OCI-M2 (cell line): Measurements from ENCODE around the gene ANKS1B.
"Not testable (repeated sequence)": the region's sequence is repeated elsewhere in the genome, so short reads cannot be mapped to it uniquely, and the experiment has no call there.

Experiments used
- DNase-seq: peaks from one replicate; lab custom pipeline; 2025; ENCODE audit not compliant: unreplicated experiment; lab: John Stamatoyannopoulos, UW

The ANKS1B gene

GRCh38 chr12:99766408-99766807 is 218.3 kb downstream of the ANKS1B start:
- DNase-seq: no peak

DNA sequence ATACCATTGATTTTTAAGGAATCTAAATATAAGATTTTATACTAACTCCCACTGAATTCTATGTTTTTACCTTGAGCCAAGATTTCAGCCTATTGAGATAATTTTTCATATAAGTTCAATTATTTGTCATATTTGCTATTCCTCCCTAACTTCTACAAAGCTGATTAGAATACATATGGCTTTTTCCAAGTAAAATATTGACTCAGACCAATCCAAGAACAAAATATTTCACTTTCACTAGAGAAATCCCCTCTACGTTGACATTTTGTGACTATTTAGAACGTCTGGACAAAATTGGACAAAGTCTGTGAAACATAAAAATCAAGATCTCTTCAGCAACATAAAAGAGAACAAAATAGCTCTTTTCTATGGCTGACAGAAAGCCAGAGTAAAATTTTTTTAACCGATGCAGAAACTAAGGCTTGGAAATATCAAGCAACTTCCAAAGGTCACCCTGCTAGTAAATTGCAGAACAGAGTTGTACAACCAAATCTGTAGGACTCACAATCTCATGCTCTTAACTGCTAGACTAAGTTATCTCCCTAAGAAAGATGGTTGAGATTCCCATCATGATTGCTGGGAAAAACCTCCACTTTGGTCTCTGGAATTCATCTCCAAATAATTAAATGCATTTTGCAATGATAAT is 219.1 kb downstream of the ANKS1B start:
- DNase-seq: no peak

DNA sequence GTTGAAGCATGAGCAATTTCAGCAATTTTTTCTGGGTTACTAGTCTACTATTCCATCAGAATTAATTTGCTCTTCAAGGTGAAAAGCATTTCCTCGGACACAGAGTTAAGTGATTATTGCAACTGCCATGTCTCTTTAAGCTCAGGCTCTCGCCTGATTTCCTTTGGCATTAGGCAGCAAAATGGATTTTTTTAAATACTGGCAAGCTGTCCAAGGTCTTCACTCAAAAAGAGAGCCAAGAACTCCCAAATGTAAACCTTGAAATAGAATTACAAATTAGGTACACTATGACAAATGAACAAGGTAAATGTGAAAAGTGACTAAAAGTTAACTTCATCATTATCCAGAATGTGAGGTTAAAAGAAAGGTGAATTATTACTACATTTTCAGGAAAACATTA is 225.3 kb downstream of the ANKS1B start:
- DNase-seq: no peak

DNA sequence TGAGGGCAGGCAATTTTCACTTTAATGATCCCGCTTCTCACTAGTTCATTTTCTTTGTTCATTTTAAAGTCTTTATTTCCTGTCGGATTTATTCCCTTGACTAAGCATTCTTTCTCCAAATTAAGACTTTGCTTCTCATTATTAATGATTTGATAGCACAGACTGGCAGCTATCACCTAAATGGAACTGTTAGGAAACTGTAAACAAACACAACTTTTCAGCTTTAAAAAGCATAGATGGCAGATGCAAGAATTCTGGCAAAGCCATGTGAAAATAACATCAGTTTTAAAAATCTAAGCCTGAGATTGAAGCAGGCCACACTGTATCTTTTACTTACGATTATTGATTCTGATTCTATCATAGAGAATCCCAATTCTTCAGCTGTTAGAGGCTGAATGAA is 225.7 kb downstream of the ANKS1B start:
- no peak for DNase-seq

- DNase-seq: no peak
Observed at GRCh38 chr12:99752740-99753139, 232.0 kb downstream of the ANKS1B start.

DNA sequence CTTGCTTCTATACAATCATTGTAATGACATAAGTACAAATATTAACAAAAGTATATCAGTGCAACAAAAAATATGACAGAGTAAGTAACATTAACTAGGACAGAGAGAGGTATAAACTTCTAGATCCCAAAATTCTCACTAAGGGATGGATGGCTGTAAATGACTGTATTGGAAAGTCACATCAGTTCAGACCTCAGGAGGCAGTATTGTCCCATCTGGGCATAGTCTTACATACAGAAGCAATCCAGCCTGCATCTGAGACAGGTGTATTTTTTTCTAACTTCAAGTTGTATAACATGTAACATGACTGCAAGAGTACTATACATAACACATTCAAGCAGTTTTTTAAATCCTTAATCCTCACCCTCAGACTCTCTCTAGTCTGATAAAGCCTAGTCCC is 238.2 kb downstream of the ANKS1B start:
- no peak for DNase-seq

GRCh38 chr12:99745895-99746294 is 238.8 kb downstream of the ANKS1B start:
- DNase-seq: no peak

DNA sequence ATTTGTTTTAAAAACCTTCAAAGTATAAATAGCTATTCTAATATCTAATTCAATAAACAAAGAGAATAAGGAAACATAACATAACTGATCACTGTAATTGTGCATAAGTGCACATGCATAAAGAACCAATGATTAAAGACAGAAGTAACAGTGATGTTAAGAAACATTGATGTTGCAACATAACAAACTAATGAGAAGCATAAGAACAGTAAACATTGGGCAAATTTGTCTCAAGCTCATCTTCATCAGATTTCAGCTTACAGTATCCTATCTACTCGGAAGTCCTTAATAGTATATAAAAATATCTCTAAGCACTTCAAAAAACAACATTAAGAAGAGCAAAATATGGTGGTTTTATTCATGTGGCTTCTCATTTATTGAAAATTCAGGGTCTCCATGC is 239.6 kb downstream of the ANKS1B start:
- no peak for DNase-seq

- DNase-seq: no peak
Observed at GRCh38 chr12:99736760-99737269, 247.9 kb downstream of the ANKS1B start.

- DNase-seq: no peak
Observed at GRCh38 chr12:99732131-99732530, 252.6 kb downstream of the ANKS1B start.

DNA sequence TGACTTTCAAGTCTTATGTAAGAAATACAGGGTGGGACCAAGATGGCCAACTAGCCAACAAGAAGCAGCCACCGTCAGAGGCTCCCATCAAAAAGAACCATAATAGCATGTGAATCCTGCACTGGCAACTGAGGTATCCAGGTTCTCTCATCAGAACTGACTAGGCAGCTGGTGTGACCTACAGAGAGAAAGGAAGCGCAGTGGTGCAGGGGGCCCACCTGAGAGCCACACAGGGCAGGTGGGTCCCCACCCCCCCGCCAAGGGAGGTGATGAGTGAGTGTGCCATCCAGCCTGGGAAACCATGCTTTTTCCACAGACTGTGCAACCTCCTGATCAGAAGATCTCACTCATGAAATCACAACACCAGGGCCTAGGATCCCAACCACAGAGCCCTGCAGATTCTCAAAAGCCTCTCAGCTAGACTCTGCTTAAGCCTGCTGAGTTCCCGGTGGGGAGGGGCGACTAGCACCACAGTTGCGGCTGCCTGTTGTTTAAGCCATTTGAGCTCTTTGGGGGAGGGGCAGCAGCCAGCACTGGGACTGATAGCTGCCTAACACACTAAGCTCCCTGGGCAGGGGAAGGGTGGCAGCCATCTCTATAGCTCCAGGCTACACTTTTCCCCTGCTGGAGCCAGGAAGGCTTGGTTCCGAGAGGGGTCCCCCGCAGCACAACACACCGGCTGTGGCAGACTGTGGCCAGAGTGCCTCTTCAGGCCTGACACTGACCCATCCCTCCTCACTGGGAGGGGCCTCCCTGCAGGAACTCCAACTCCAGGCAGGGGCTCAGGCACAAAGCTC is 261.8 kb downstream of the ANKS1B start:
- no peak for DNase-seq

DNA sequence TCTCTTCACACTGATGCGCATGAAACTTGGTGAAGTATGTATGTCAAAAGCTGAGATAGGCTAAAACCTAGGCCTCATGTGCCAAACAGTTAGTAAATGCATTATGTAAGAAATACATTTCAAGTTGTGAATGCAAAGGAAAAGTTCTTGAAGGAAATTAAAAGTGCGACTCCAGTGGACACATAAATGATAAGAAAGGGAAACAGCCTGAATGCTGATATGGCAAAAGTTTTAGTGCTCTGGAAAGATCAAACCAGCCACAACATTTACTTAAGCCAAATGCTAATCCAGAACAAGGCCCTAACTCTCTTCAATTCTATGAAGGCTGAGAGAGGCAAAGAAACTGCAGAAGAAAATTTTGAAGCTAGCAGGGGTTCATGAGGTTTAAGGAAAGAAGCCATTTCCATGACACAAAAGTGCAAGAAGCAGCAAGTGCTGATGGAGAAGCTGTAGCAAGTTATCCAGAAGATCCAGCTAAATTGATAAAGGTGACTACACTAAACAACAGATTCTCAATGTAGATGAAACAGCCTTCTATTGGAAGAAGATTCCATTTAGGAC is 262.9 kb downstream of the ANKS1B start:
- DNase-seq: no peak

DNA sequence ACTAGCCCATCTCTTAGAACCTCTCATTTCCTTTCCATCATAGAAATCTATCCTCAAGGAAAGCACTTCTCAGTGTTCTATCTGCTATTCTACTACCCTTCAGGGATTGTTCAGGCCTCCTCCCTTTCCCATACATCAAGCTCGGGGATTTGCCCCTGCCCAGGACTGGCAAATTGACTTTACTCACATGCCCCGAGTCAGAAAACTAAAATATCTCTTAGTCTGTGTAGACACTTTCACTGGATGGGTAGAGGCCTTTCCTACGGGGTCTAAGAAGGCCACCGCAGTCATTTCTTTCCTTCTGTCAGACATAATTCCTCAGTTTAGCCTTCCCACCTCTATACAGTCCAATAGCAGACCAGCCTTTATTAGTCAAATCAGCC is 264.7 kb downstream of the ANKS1B start:
- DNase-seq: not testable (repeated sequence)

DNA sequence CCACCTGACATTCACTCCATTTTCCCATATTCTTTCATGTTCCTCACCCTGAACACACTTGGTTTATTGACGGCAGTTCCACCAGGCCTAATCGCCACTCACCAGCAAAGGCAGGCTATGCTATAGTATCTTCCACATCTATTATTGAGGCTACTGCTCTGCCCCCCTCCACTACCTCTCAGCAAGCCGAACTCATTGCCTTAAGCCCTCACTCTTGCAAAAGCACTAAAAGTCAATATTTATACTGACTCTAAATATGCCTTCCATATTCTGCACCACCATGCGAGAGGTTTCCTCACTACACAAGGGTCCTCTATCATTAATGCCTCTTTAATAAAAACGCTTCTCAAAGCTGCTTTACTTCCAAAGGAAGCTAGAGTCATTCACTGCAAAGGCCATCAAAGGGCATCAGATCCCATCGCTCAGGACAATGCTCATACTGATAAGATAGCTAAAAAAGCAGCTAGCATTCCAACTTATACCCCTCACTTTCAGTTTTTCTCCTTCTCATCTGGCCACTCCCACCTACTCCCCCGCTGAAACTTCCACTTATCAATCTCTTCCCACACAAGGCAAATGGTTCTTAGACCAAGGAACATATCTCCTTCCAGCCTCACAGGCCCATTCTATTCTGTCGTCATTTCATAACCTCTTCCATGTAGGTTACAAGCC is 265.2 kb downstream of the ANKS1B start:
- DNase-seq: not testable (repeated sequence)

DNA sequence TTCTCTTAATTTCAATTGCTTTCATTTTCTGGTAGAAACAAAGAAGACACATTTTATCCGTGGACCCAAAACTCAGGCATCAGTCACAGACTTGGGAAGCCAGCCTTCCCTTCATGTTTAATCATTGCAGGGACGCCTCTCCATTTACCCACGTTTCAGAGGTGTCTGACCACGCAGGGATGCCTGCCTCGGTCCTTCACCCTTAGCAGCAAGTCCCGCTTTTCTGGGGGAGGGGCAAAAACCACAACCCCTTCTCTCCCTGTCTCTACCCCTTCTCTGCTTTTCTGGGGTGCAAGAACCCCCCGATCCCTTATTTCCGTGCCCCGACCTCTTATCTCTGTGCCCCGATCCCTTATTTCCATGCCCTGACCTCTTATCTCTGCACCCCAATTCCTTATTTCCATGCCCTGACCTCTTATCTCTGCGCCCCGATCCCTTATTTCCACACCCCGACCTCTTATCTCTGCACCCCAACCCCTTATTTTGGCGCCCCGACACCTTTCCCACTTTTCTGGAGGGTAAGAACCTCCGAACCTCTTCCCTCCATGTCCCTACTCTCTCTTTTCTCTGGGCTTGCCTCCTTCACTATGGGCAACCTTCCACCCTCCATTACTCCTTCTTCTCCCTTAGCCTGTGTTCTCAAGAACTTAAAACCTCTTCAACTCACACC is 268.8 kb downstream of the ANKS1B start:
- not testable (repeated sequence) for DNase-seq

DNA sequence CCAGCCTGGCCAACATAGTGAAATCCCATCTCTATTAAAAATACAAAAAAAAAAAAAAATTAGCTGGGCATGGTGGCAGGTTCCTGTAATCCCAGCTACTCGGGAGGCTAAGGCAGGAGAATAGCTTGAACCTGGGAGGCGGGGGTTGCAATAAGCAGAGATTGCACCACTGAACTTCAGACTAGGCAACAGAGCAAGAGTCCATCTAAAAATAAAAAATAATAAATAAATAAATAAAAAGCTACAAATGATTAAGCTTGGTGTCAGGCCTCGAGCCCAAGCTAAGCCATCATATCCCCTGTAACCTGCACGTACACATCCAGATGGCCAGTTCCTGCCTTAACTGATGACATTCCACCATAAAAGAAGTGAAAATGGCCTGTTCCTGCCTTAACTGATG is 269.8 kb downstream of the ANKS1B start:
- DNase-seq: not testable (repeated sequence)

GRCh38 chr12:99713946-99714520 is 270.7 kb downstream of the ANKS1B start:
- DNase-seq: no peak

DNA sequence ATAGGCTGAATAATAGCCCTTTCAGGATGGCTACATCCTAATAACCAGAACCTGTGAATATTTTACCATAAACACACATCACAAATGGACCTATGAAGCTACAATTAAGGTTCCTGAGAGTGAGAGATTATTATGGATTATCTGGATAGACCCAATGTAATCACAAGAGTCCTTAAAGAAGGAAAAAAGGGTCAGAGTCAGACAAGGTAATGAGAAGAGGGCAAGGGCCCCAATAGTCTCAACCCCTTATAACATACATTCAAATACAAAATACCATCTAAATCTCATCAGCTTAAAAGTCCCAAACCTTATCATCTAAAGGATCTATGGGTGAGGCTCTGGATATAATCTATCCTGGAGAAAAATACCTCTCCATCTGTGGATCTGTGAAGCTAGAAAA is 272.5 kb downstream of the ANKS1B start:
- no peak for DNase-seq

DNA sequence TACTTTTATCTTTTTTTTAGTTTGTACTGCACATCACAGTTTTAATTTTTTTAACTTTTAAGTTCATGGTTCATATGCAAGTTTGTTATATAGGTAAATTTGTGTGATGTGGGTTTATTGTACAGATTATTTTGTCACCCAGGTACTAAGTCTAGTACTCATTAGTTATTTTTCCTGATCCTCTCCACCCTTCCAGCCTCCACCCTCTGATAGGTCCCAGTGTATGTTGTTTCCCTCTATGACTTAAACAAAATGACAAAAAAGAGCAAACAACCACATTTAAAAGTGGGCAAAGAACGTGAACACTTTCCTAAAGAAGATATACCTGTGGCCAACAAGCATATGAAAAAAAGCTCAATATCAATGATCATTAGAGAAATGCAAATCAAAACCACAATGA is 273.5 kb downstream of the ANKS1B start:
- DNase-seq: no peak

DNA sequence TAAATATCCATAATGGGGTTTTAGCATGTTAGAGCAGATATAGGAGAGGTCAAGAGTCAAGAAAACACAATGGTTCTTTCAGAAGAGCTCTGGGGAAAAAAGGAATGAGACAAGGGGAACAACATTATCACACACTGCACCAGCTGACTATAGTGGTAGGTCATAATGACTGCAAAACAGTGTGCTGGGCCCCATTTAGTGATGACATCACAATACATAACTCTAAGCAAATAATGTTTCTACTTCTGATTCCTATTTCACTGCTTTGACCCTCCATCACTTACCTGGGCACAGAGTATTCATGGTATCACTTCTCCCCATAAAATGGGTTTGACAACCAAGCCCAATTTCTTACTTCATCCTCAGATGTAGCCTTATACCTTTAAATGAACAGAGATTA is 275.1 kb downstream of the ANKS1B start:
- no peak for DNase-seq

- no peak for DNase-seq
Observed at GRCh38 chr12:99709116-99709515, 275.6 kb downstream of the ANKS1B start.
